Endothelial cell of umbilical vein (primary cell): ENCODE results near the gene NDRG2. TPM values are rescaled to one million over a fixed set of nuclear protein-coding genes. Genes with fewer than 3 reads are reported as not detected.

Experiments
- BruUV-seq: library from RNA; stranded (reverse); fragments of 400-500 nt; replicated peaks from 2 replicates; lab custom pipeline; 2021; lab: Mats Ljungman, UMichigan
- CTCF ChIA-PET: fragments of 300-600, 350-600 bp; sonication (Branson Sonifier 250); formaldehyde crosslinking; loops from one replicate; lab custom pipeline; 2021; ENCODE audit warnings: antibody characterized with exemption, inconsistent platforms; lab: Charles Lee
- POLR2A ChIA-PET: fragments of 300-600, 350-600 bp; sonication (Branson Sonifier 250); formaldehyde crosslinking; loops from one replicate; lab custom pipeline; 2021; ENCODE audit warnings: antibody characterized with exemption, inconsistent platforms; lab: Charles Lee
- DNase-seq: peaks from one replicate; pipeline ENCODE4 v3.0.0-alpha.2; 2011; ENCODE audit warnings: low read depth, low spot score
- FAIRE-seq: peaks from 2 replicates; lab custom pipeline; 2011; peaks lifted over from hg19 to GRCh38; lab: Jason Lieb, UNC
- H2AFZ ChIP-seq: 2 replicates; pipeline ENCODE4 v1.6.0; 2012; ENCODE audit warnings: low read depth, low read length, control low read depth, inconsistent platforms
- H3K27ac ChIP-seq: 2 replicates; pipeline ENCODE4 v1.5.1; 2011; ENCODE audit warnings: low read depth, mild to moderate bottlenecking, control low read depth, low read length, moderate library complexity; ENCODE audit not compliant: insufficient read depth
- H3K27me3 ChIP-seq, 2 experiments: 2 replicates each; pipeline versions ENCODE4 v1.6.0 to v1.6.1; 2011; ENCODE audit warnings: low read length in 2 of 2, mixed read lengths in 1 of 2; ENCODE audit not compliant: control insufficient read depth in 2 of 2, insufficient read depth in 2 of 2
- H3K36me3 ChIP-seq, 2 experiments: 2 replicates in 1 of 2; 3 replicates in 1 of 2; pipeline ENCODE4 v1.5.1; 2011; ENCODE audit warnings: low read length in 2 of 2, mild to moderate bottlenecking in 1 of 2, moderate library complexity in 1 of 2; ENCODE audit not compliant: control insufficient read depth in 2 of 2, insufficient read depth in 2 of 2; ENCODE audit errors: extremely low read depth in 1 of 2
- H3K4me1 ChIP-seq: 3 replicates; pipeline ENCODE4 v1.5.1; 2011; ENCODE audit warnings: mild to moderate bottlenecking, low read length; ENCODE audit not compliant: control insufficient read depth, insufficient read depth; ENCODE audit errors: extremely low read depth
- H3K4me2 ChIP-seq: 2 replicates; pipeline ENCODE4 v1.6.1; 2011; ENCODE audit warnings: low read length, control low read depth, mixed read lengths; ENCODE audit not compliant: insufficient read depth
- H3K4me3 ChIP-seq, 3 experiments: fragments of 200-600 bp in 1 of 3; sonication (generic), shearing (Covaris generic) in 1 of 3; replicated peaks in 1 of 3; 2 replicates each; pipeline ENCODE4 v1.5.1; 2011 to 2016; ENCODE audit warnings: control low read depth in 3 of 3, low read length in 3 of 3, mild to moderate bottlenecking in 2 of 3, inconsistent platforms in 1 of 3, low read depth in 1 of 3, moderate library complexity in 1 of 3; ENCODE audit not compliant: insufficient read depth in 1 of 3
- H3K79me2 ChIP-seq: 2 replicates; pipeline ENCODE4 v1.6.0; 2012; ENCODE audit warnings: low read length, inconsistent platforms; ENCODE audit not compliant: control insufficient read depth, insufficient read depth
- H3K9ac ChIP-seq: replicated peaks from 2 replicates; pipeline ENCODE3; 2011; ENCODE audit warnings: low read length, control low read depth; ENCODE audit not compliant: insufficient read depth; ENCODE audit errors: extremely low read depth
- H3K9me1 ChIP-seq: replicated peaks from 3 replicates; pipeline ENCODE4 v1.6.0; 2011; ENCODE audit warnings: mild to moderate bottlenecking, low read length; ENCODE audit not compliant: control insufficient read depth, insufficient read depth; ENCODE audit errors: extremely low read depth
- H3K9me3 ChIP-seq: replicated peaks from 2 replicates; pipeline ENCODE4 v1.5.1; 2012; ENCODE audit warnings: low read length, inconsistent platforms; ENCODE audit not compliant: control insufficient read depth, insufficient read depth
- H4K20me1 ChIP-seq: replicated peaks from 2 replicates; pipeline ENCODE3; 2011; ENCODE audit warnings: mild to moderate bottlenecking, low read length; ENCODE audit not compliant: control insufficient read depth, insufficient read depth; ENCODE audit errors: extremely low read depth
- CTCF ChIP-seq, 2 donors: IDR thresholded peaks; 1 replicate in 1 of 2; 2 replicates in 1 of 2; pipeline ENCODE4 v1.5.1; 2011; ENCODE audit warnings: low read length in 2 of 2, mild to moderate bottlenecking in 2 of 2, moderate library complexity in 2 of 2, control low read depth in 1 of 2, inconsistent platforms in 1 of 2, low read depth in 1 of 2; ENCODE audit not compliant: insufficient read depth in 1 of 2; ENCODE audit errors: extremely low read depth in 1 of 2
- EZH2 ChIP-seq: IDR thresholded peaks from 2 replicates; pipeline ENCODE4 v1.6.1; 2012; ENCODE audit warnings: borderline replicate concordance, low read depth, mild to moderate bottlenecking, moderate library complexity, low read length, inconsistent platforms; ENCODE audit not compliant: severe bottlenecking
- FOS ChIP-seq: IDR thresholded peaks from 2 replicates; pipeline ENCODE4 v1.6.1; 2011; ENCODE audit warnings: mild to moderate bottlenecking, low read length, moderate library complexity, borderline replicate concordance; ENCODE audit not compliant: insufficient read depth
- GATA2 ChIP-seq: IDR thresholded peaks from 2 replicates; pipeline ENCODE4 v1.7.0; 2011; ENCODE audit warnings: low read depth, mild to moderate bottlenecking, moderate library complexity, mixed read lengths, low read length; ENCODE audit not compliant: insufficient read length, insufficient read depth
- JUN ChIP-seq: IDR thresholded peaks from 2 replicates; pipeline ENCODE4 v1.6.1; 2011; ENCODE audit warnings: borderline replicate concordance, low read depth; ENCODE audit not compliant: insufficient read length, insufficient read depth
- MAX ChIP-seq: IDR thresholded peaks from 2 replicates; pipeline ENCODE4 v1.6.1; 2011; ENCODE audit not compliant: insufficient read depth, insufficient read length
- MYC ChIP-seq: IDR thresholded peaks from one replicate; pipeline ENCODE4 v1.6.1; 2011; ENCODE audit warnings: mild to moderate bottlenecking, low read depth, low read length
- POLR2A ChIP-seq: IDR thresholded peaks from 2 replicates; pipeline ENCODE4 v1.6.1; 2012; ENCODE audit warnings: low read depth, mild to moderate bottlenecking, control low read depth, low read length
- POLR2AphosphoS5 ChIP-seq: IDR thresholded peaks from 2 replicates; pipeline ENCODE4 v1.6.1; 2012; ENCODE audit warnings: low read depth, mild to moderate bottlenecking, control low read depth, low read length, moderate library complexity; ENCODE audit not compliant: insufficient read depth
- dilution Hi-C: fragments of 300-500 bp; cut with MboI; formaldehyde crosslinking; loops from one replicate; pipeline ENCODE4 v1.15.0; 2019; ENCODE audit warnings: low sequenced_read_pairs; ENCODE audit not compliant: extremely low pct_ligation_motif_present
- intact Hi-C: fragments of 100-400 bp; cut with micrococcal nuclease; formaldehyde crosslinking; loops from one replicate; pipeline ENCODE4 v1.10.0; 2022
- polyA plus RNA-seq, 4 experiments: library from polyadenylated mRNA; depleted of rRNA in 3 of 4; stranded (reverse) in 3 of 4; unstranded in 1 of 4; fragments of >200 nt; gene quantifications; 2 replicates each; pipeline versions ENCODE4 v1.2.1 to v1.2.3, GENCODE V29; 2011 to 2012; ENCODE audit warnings: missing spikeins in 1 of 4
- total RNA-seq: library from RNA; stranded (reverse); gene quantifications from 2 replicates; pipeline ENCODE4 v1.2.3, GENCODE V29; 2021

NDRG2 gene
- total and polyA plus RNA-seq, 2 donors (not counting 3 experiments of a cell fraction or from before 2014, with no cell fraction given): 0.54 TPM; not detected in 1

- ChIA-PET CTCF (interaction anchor here (1.7 to 7.4 kb wide), 2 partner anchors 23 to 74 kb away, joined by 4 to 214 read pairs; partner anchors contain the start of gene RNASE7), POLR2A (no interaction called here)
- BruUV-seq: no TSS peak
- Histone ChIP-seq H3K79me2 (no peaks in the 10 kb centered on the region), H3K27me3 (peaks cover 27 to 30% of the 10 kb centered on the region in 2 experiments), H4K20me1 (no peaks in the 10 kb centered on the region), H3K9me1 (no peaks in the 10 kb centered on the region), H3K27ac (no peak overlapping the region), H3K4me1 (no peaks in the 10 kb centered on the region), H3K4me3 (no peak overlapping the region), H2AFZ (no peak overlapping the region), H3K9ac (no peak overlapping the region), H3K36me3 (no peaks in the 10 kb centered on the region), H3K4me2 (no peak overlapping the region), H3K9me3 (no peaks in the 10 kb centered on the region)
- TF ChIP-seq EZH2 (no peak), CTCF (IDR thresholded peaks at IDR 0.05; ENCODE audit: extremely low read depth in 1 of 2, insufficient read depth in 1 of 2, low read depth in 1 of 2, low read length in 2 of 2) (no peak), MYC (no peak), POLR2A (no peak)
- dilution Hi-C loops (no loop called here), intact Hi-C loops (no loop called here)
- no peak for DNase-seq
- FAIRE-seq: no peak
Measured at GRCh38 chr14:21018781-21019180, 6.1 kb downstream of the NDRG2 start.

GRCh38 chr14:21018286-21018685 is 6.6 kb downstream of the NDRG2 start:
- Histone ChIP-seq H3K79me2 (no peaks in the 10 kb centered on the region), H3K27me3 (peaks cover 24 to 27% of the 10 kb centered on the region in 2 experiments), H3K9me1 (no peaks in the 10 kb centered on the region), H3K9me3 (no peaks in the 10 kb centered on the region), H4K20me1 (no peaks in the 10 kb centered on the region), H3K9ac (no peak overlapping the region), H3K27ac (no peak overlapping the region), H3K36me3 (no peaks in the 10 kb centered on the region), H3K4me3 (no peak overlapping the region), H3K4me1 (no peaks in the 10 kb centered on the region), H2AFZ (no peak overlapping the region), H3K4me2 (no peak overlapping the region)
- FAIRE-seq (no peak), DNase-seq (no peak)
- dilution Hi-C loops: no loop called here
- CTCF ChIA-PET: interaction anchor here (1.4 to 7.4 kb wide), 3 partner anchors 13 to 86 kb away, joined by 6 to 214 read pairs (median 9); partner anchors contain the start of gene RNASE7
- intact Hi-C loops: no loop called here
- no TSS peak for BruUV-seq
- TF ChIP-seq MAX: no peak
- no peak for TF ChIP-seq MYC
- TF ChIP-seq CTCF (IDR thresholded peaks at IDR 0.05; ENCODE audit: extremely low read depth in 1 of 2, insufficient read depth in 1 of 2, low read depth in 1 of 2, low read length in 2 of 2): no peak
- no peak for TF ChIP-seq POLR2A
- TF ChIP-seq POLR2AphosphoS5: no peak
- no peak for TF ChIP-seq EZH2
- TF ChIP-seq GATA2: no peak
- TF ChIP-seq JUN: no peak
- no peak for TF ChIP-seq FOS
- POLR2A ChIA-PET: no interaction called here
